ENCODE measurements around the gene RAD9A.

Gene RAD9A

DNA sequence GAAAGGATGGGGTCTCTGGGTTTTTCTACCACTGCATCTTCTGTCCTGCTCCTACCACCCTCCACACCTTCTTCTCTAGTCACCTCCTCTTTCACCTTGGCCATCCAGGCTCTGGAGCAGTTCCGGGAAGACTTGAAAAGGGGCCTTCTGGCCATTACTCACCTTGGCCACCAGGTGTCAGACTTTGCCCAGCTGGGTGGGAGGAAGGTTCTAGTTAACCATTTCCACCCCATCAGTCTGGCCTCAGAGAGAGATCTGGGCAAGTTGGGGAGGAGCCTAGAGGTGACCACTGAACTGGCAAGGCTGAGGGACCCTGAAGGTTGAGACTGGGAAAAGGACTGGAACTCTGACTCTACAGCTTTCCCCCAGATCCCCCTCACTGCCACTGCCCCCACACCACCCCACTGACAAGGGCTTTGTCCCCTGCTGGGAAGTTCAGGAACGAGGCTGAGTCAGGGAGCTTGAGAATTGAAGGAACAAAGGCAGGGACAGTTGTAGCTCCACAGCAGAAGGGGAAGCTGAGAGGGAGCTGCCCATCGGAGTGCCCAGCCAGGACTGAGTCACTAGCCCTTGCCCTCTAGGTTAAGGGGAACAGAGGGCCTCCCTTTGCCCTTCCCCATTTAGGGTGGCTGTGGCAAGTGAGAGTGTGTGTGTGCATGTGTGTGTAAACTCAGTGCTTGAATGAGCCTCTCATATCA is 34.8 kb upstream of the RAD9A start:
- DNase-seq (ENCODE audit: low read depth in 2 of 2), result peak in 1 of 2 donors; percentile 31

DNA sequence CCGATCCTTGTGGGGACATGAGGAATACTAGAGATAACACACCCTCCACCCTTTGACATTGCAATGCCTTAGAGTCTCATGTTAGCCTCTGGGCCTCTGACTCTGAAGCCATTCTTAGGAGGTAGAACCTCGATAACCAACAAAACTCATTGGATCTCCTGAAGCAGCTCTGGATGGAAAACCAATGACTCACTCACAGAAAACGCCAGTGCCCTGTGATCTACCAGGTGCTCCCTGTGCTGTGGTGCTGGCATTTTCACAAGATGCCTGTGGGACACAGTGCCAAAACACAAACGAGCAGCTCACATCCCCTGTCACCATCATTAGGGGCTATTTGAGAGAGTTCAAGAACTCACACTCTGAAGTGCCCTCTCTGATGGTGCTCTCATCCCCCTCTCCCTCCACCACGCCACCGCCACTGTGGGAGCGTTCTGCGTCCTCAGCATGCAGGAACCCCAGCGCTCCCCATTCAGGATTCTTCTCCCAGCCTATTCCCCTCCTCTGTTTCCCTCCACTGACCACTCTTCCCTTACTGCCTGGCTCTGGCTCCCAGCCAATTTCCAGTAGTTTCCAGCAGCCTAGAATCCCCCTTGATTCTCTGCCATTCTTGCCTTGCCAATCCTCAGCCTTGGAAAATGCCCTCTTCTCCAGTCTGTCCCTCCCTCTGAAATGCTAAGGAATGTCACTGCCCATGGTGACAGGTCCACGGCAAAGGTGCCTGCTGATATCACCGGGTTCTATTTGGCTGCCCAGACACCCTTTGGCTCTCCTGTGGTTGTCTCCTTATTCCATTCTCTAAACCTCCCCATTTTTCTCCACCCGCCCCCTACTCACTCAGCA is 33.7 kb upstream of the RAD9A start:
- DNase-seq (ENCODE audit: low read depth in 2 of 2), result no peak

DNA sequence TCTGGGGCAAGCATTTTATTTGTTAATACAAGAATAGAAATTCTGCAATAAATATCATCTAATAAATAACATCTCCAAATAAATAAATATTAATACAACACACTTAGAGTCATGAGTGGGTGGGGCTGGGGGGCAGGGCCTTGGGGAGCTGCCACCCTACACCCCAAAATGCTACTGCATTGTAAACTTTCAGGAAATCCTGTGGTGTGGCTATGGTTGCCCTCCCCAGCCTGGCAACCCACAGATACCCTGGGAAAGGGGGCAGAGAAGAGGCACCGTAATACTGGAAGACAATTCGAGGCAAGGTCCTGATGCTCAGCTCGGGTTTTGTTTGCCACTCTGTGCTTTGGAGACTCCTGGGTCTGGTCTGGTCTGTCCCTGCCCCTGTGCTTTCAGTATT is 27.6 kb upstream of the RAD9A start:
- no peak for DNase-seq (ENCODE audit: low read depth in 2 of 2)

DNA sequence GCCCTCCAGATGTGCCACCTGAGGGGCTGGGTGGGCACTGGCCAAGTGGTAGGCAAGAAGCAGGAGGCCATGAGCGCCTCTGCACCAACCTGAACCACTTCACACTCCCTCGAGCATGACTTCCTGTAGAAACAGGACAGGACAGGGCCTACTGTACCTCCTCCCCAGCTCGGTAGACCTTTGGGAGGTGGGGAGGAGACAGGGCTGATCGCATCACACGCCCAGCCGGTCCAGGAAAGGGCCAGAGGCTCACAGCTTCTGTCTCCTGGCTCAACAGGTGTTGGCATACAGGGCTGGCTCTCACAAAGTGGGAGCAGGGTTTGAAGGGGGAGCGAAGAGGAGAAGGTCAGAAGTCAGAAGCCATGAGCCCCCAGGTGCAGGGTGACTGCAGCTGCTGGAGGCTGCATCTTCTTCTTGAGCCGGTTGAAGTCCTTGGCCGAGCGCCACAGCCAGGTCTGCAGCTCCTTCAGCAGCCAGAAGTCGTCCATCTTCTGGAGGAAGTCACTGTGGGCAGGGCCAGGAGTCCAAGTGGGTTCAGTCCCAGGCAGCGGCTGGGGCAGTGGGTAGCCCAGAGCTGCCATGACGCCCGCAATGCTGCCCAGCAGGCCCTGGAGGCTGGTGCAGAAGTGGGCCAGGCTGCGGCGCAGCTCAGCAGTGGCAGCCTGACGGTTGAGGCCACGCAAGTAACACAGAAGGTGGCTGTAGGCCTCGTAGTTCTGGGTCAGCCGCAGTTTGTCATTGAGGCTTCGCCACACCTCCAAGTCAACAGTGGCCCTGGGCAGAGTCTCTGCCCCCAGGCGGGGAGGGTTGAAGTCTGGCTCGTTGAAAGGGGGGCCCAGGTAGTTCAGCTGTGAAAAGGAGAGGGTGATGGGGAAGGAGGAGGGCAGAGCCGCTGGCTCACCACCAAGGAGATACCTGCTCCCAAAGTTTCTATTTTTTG is 26.7 kb upstream of the RAD9A start:
- DNase-seq (ENCODE audit: low read depth in 2 of 2), result no peak

DNA sequence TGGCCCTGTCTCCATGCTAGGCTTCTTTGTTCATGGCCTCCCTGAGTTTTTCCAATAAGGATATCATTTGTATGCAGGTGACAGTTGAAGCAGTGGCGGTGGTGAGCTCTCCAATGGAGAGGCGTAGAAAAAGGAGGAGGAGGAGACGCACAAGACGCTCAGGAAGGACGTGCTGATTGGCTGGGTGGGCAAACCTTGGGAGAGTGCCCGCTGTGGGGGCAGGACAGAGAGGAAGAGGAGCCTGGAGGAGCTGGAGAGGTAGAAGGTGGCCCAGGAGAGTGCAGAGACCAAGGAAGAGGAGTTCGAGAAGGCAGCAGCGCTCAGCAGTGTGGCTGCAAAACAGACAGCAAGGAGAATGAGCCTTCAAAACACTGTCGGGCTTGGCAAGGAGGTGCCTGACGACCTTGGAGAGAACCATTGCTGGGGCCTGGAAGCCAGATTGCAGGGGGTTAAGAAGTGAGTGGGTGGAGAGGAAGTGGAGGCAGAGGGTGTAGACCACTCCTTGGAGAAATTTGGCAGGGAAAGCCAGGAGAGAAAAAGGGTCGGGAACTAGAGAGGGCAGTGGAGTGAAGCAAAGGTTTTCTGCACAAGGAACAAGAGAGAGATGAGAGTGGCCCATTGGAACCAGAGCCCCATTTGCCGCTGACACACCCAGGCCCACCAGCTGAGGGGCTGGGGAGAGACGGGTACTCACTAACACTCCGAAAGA is 25.9 kb upstream of the RAD9A start:
- no peak for DNase-seq (ENCODE audit: low read depth in 2 of 2)

DNA sequence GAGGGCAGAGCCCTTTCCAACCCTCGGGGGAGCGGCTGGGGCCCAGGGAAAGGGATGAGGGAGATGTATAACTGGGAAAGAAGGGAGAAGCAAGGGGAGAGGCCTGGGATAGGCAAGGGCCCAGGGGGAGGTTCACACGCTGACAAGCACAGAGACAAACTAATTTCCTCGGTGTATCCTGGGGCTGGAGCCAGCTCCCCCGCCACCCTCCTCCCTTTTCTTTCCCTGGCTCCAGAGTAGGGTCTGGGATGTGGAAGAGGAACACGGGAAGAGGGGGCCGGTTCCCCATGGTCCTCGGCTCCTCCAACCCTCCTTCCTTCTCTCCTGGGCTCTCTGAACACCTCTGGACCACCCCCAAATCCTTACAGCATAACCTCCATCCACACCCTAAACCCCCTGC is 25.2 kb upstream of the RAD9A start:
- no peak for DNase-seq (ENCODE audit: low read depth in 2 of 2)

DNA sequence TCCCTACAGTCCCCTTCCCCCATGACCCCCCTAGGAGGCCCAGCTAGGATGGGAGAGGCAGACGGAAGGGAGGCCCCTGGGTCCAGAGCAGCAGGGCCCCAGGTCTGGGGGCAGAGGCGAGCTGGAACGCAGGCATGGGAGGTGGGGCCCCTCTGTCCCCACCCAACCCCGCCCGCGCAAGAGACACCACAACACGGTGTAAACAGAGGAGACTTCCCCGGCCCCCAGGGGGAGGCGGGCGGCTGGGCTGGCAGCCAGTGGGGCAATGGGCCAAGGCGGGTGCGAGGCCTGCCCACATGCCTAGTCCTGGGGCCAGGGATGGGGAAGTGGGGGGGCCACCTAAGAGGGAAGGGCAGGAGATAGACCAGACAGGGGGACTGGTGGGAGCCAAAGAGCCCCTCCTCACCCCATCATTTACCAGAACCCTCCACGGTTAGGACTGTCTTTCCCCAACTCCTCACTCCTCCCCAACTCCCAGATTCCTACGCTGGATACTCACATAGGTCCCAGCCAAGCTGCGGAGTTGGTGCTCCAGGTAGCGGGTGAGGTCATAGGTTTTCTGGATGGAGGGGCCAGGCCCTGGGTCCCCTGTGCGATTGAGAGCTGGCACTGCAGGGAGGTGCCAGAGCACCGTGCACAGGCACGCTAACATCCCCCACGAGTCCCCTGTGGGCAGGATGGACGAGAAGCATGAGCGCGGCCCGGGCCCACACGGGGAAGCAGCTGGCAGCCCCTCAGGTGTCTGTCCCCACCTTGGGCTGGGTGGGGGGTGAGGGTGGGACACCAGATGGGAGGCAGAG is 24.6 kb upstream of the RAD9A start:
- DNase-seq (ENCODE audit: low read depth in 2 of 2), result no peak

DNA sequence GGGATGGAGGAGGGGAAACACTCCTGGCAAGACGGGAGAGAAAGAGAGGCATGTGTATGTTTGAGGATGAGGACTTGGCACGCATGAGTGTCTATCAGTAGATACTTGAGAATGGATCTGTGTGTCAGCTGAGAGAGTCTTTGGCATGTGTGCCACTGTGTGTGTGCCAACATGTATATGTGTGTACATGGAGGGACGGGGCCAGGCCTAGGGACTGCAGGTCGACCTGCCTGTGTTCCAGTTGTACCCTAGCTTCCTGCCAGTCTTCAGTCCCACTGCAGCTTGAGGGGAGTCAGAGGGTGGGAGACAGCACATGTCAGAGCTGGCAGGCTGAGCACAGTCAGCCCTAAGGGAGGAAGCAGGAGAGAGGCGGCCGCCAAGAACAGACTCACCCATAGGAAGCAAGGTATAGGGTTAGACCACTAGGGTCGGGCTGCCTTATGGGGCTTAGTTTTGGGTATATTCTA is 24.0 kb upstream of the RAD9A start:
- DNase-seq (ENCODE audit: low read depth in 2 of 2), result no peak

DNA sequence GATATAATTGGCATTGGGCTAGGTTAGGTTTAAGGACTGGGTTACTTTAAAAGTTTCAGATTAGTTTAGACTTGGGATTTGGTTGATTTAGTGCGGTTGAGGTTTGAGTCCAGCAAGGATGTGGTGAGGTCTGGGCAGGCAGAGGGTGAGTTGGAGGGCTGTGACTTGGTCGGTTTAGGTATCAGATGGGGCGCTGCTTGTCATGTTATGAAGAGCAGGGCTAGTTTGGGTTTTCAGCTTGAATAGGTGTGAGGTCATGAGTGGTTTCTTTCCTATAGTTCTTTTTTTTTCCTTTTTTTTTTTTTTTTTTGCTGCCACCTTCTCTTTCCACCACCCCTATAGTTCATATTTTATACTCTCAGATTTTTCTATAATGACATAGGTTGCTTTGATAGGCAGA is 23.2 kb upstream of the RAD9A start:
- DNase-seq (ENCODE audit: low read depth in 2 of 2), result no peak

DNA sequence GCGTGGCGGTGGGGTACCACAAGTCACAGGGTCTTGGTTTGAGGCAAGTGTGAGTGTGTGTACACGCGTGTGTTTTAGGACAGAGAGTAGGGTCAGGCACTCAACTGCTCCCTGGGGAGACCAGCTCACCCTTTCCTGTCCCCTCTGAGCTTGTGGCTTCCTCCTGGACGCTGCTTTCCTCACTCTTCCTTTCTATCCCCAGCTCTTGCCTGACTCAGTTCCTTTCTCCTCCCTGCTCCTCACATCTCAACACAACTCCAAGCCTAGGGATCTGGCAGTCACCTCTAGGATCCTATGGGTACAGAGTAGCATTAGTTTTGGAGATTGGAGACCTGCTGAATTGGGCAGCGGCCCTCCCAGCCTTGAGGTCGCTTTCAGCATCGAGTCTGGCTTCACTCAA is 22.5 kb upstream of the RAD9A start:
- DNase-seq (ENCODE audit: low read depth in 2 of 2), result no peak

DNA sequence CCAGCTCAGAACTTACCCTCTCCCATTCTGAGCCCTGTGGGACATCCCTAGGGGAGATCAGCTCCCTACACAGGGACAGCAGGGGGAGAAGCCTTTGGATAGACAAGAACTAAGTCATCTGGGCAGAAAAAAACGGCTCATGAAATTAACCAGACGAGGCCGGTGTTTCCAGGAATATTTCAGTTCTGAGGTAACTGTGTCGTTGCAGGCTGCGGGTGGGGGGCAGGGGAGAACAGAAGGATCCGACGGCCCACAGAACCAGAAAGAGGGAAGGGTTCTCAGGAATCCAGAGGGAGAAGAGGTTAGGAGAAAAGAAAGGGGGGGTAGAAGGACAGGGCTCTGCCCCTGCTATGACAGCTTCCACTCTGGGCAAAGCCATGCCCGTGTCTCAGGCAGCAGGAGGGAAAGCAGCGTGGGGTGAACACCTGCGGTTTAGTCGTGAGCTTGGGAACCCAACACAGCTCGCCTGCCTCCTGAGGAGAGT is 21.9 kb upstream of the RAD9A start:
- DNase-seq (ENCODE audit: low read depth in 2 of 2), result no peak

DNA sequence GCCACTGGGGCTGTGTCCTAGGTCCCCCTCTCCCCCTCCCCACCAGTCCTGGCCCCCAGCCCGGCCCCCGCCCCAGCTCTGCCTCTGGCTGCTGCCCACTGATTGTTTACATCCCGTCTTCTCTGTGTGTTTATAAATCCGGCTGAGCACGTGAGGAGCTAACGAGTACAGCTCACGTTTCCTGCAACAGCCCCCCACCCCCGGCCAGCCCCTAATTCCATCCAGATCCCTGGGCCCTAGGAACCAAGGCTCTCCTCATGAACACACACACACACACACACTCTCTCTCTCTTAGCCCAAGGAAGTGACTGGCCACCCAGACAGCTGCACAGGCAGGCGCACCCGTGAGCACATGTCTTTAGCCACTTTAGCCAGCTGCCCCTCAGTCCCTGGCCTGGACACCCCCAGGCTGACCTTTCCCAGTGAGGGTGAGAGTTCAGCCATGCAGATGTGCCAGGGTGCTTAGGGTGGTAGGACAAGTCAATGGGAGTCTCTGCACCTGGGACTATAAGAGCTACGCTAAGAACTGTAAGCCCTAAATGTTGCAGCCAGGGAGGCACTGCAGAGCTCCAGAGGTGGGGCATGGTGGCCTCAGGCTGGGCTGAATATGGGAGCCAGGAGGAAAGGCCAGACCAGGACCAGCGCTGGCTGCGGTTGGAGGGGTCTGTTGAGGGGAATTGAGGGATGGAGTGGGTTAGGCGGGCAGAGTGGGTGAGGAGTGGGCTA is 21.3 kb upstream of the RAD9A start:
- no peak for DNase-seq (ENCODE audit: low read depth in 2 of 2)

DNA sequence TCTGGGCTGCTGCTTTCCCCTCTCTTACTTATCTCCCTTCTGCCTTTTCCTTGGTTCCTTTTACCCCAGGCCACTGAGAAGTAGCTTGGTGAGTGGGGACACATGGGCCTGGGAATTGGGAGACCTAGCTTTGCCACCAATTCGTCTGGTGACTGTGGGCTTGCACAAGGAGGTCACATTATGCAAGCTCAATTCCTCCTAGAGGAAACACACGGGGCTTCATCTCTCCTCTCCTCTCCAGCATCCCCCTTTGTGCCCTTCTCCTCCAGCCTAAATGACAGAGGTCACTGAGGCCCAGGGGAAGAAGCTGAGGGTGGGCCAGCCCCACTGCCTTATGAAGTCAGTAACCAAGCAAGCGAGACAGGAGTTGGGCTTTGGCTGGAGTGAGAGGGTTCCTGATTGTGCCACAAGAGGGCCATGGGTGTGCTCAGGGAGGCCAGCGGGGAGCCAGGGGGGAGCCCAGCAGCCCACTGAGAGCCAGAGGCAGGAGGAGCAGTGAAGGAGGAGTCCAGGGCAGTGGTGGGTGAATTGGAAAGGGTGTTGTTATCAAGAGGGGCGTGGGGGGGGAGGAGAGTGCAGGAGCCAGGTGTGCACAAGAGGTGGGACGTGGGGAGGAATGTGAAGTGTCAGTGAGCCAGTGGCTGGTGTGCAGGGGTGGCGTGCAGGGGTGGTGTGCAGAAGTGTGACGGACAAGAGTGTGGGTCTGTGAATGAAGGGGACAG is 20.4 kb upstream of the RAD9A start:
- DNase-seq (ENCODE audit: low read depth in 2 of 2), result no peak

DNA sequence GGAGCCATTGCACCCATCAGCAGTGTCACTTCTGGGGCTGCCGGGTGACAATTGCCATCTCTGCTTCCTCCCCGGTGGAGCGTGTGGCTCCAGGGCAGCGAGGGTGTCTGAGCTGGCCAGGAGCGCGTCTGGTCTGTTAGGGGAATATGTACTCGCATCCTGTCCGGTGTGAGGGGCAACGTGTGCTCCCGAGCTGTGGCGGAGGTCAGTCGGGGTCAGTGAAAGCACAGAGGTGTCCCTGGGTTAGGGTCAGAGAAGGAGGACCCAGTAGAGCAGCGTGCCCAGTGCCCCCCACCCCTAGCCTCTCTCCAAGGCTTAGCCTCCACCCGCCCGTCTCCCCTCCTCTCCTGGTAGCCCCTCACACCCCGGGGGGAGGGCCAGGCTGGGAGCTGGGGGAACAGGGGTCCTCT is 19.9 kb upstream of the RAD9A start:
- no peak for DNase-seq (ENCODE audit: low read depth in 2 of 2)

DNA sequence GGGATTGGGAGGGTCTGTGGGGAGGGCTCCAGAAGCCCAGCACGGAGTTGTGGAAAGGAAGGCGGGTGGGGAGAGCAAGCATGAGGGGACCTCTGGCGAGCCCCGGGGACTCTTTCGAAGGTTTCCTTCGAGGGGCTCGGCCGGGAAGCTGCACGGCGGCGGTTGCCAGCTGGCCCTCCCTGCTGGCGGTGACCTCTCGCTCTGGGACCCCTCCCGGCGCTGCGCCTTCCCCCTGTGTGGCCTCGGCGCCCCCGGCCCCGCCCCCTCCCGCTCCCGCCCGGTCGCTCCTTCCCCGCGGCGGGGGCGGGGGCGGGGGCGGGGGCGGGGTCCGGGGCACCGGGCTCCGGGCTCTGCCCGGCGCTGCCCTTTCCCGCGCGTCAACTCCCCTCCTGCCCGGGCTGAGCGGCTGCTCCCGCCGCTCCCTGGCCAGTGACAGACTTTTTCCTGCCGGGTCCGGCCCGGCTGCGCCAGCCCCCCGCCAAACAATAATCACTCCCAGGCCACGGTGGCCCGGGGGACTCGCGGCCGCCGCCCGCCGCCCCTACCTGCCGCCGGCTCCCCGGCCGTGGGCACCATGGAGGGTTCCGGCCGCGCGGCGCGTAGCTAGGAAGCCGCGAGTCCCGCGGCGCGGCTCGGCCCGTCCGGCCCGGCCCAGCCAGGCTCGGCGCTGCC is 19.3 kb upstream of the RAD9A start:
- DNase-seq (ENCODE audit: low read depth in 2 of 2), result no peak

DNA sequence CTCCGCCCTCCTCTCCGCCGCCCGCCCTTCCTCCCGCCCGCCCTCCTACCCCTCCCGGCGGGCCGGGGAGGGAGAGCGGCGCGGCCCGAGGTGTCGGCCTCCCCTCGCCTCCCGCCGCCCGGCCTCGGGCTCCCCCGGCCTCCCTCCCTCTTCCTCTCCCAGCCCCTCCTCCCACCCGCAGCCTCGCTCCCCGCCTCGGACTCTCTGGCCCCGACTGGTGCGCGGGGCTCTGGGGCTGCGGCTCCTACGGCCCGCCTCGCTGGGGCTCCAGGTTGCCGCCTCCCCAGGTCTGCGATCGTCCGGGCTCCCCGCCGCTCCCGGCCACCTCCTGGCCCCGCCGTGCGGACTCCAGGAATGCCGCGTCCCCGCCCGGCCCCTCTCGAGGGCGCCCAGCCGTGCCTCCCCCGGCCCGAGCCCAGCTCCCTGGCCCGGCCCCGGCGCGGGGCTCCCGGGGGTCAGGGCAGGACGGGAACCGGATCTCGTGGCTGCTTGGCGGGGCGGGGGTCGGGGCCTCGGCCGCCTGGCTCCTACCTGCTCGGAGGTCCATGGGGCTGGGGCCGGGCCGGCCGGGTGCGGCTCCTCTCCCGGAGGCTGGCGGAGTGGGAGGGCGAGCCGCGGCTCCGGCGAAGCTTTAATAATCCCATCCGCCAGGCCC is 18.7 kb upstream of the RAD9A start, which contains the start of gene CLCF1:
CLCF1 (minus strand) TSS at position 606 of the 655 bp plus-strand sequence; CDS start at position 547, 59 bp downstream.
- DNase-seq (ENCODE audit: low read depth in 2 of 2), result no peak

DNA sequence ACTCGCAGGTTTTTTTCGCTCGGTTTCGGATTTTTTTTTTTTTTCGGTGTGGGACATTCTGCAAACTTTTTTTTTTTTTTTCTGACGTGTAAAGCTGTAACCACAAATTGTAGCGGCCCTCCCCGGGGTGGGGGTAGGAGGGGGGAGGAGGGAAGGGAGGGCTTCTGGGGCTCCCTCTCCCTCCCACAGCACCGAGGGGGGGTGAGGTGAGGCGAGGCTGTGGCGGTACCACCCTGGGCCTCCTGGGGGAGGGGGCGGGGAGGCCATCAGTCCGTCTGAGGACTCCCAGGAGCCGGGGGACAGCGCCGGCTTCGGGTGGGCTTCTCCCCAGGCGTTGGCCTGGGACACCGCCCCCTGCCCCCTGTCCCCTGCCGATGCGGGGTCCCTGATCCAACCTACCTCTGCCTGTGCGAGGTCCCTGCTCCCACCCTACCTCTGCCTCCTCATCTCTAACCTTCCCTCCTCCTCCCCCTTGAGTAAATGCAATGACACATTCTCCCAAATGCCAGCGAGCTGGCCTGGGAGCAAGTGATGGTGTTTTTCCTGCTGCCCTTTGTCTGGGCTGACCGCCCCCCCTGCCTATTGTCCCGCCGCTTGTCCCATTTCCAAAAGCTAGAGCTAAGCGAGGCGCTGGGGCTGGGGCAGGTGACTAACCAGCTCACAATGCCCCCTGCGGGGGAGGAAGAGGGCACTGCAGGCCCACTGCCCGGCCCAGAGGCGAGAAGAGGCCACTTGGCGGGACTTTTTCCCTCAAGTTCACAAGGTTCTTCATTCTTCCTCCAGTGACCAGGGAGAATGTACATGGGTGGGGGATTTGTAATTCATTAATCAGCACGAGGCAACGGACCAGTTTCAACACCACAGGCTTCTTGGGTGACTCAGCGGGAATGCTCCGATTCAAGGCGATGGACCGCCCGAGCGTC is 17.9 kb upstream of the RAD9A start:
- peak; percentile 62 to 70 for DNase-seq (ENCODE audit: low read depth in 2 of 2)

Measured in activated CD8-positive, alpha-beta memory T cell treated with anti-CD3 and anti-CD28 coated beads for 4 hours (primary cell).